ENCODE data around the gene SNX7.

DNA sequence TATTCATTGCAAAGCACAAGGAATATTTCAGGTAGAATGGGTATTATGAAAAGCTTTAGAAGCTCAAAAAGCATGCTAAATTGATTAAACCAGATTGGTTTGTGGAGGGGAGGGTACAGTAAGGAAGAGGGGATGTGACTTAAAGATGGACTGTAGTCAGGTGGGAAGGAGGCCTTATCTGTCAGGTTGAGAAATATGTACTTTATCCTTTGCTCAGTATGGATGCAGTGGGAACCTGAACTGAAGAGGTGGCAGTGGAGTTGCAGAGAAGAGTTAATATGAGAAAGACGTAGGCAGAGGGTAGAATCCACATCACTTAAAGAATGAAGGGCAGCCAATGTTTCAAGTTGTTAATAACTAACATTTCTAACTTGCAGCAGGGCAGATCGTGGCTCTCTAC lies 44.1 kb downstream of the SNX7 start:
- TF ChIP-seq, protein P1, sequence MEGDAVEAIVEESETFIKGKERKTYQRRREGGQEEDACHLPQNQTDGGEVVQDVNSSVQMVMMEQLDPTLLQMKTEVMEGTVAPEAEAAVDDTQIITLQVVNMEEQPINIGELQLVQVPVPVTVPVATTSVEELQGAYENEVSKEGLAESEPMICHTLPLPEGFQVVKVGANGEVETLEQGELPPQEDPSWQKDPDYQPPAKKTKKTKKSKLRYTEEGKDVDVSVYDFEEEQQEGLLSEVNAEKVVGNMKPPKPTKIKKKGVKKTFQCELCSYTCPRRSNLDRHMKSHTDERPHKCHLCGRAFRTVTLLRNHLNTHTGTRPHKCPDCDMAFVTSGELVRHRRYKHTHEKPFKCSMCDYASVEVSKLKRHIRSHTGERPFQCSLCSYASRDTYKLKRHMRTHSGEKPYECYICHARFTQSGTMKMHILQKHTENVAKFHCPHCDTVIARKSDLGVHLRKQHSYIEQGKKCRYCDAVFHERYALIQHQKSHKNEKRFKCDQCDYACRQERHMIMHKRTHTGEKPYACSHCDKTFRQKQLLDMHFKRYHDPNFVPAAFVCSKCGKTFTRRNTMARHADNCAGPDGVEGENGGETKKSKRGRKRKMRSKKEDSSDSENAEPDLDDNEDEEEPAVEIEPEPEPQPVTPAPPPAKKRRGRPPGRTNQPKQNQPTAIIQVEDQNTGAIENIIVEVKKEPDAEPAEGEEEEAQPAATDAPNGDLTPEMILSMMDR (IDR thresholded peaks at IDR 0.05), result no peak
- TF ChIP-seq POLR2AphosphoS5 (IDR thresholded peaks at IDR 0.05) (no peak), EP300 (IDR thresholded peaks at IDR 0.05) (no peak), POLR2A (IDR thresholded peaks at IDR 0.05) (no peak)

All from stomach (tissue), 4 donors.